IMR-90 (cell line): Measurements from ENCODE around the gene KRT5. TPM values are rescaled to one million over a fixed set of nuclear protein-coding genes. Genes with fewer than 3 reads are reported as not detected.

Experiments
- ATAC-seq: fragments of 200-7000 bp; cut with Tn5 transposase; 2 replicates; pipeline ENCODE4 v1.9.1; 2020; ENCODE audit warnings: low read depth, mild to moderate bottlenecking, moderate library complexity
- BruUV-seq: library from RNA; stranded (reverse); fragments of 400-500 nt; replicated peaks from 2 replicates; lab custom pipeline; 2021; lab: Mats Ljungman, UMichigan
- CTCF ChIA-PET: fragments of 300-600 bp; formaldehyde crosslinking; extraction: SDS; loops from one replicate; lab custom pipeline; 2021; ENCODE audit warnings: antibody characterized with exemption; lab: Yijun Ruan, JAX
- POLR2A ChIA-PET: fragments of 300-600 bp; sonication (Branson Sonifier 250); formaldehyde crosslinking; loops from one replicate; lab custom pipeline; 2022; ENCODE audit warnings: antibody characterized with exemption; ENCODE audit not compliant: unreplicated experiment; lab: Charles Lee
- DNase-seq: peaks from one replicate; pipeline ENCODE4 v3.0.0; 2013
- H2AFZ ChIP-seq: replicated peaks from 2 replicates; pipeline ENCODE3; 2013; ENCODE audit warnings: low read length, mild to moderate bottlenecking; ENCODE audit not compliant: poor library complexity
- H2AK5ac ChIP-seq: 2 replicates; pipeline ENCODE4 v1.6.1; 2013; ENCODE audit warnings: low read depth, low read length, inconsistent platforms
- H2AK9ac ChIP-seq: replicated peaks from 2 replicates; pipeline ENCODE3; 2013; ENCODE audit warnings: mild to moderate bottlenecking, low read depth, low read length, moderate library complexity; ENCODE audit not compliant: poor library complexity
- H2BK120ac ChIP-seq: 2 replicates; pipeline ENCODE4 v1.6.1; 2013; ENCODE audit warnings: low read depth, low read length, inconsistent platforms
- H2BK15ac ChIP-seq: 3 replicates; pipeline ENCODE4 v1.6.1; 2013; ENCODE audit warnings: low read depth, low read length, inconsistent platforms
- H2BK20ac ChIP-seq: 2 replicates; pipeline ENCODE4 v1.6.1; 2013; ENCODE audit warnings: low read depth, mild to moderate bottlenecking, inconsistent platforms, low read length, moderate library complexity
- H2BK5ac ChIP-seq: 2 replicates; pipeline ENCODE4 v1.6.1; 2013; ENCODE audit warnings: mild to moderate bottlenecking, low read depth, low read length, inconsistent platforms; ENCODE audit not compliant: poor library complexity, severe bottlenecking
- H3K14ac ChIP-seq: replicated peaks from 2 replicates; pipeline ENCODE4 v1.6.1; 2013; ENCODE audit warnings: low read depth, low read length, inconsistent platforms
- H3K18ac ChIP-seq: 2 replicates; pipeline ENCODE4 v1.6.1; 2013; ENCODE audit warnings: low read depth, low read length, control low read depth
- H3K23ac ChIP-seq: 2 replicates; pipeline ENCODE4 v1.6.1; 2013; ENCODE audit warnings: low read depth, low read length, inconsistent platforms
- H3K27ac ChIP-seq: 2 replicates; pipeline ENCODE4 v1.5.1; 2013; ENCODE audit warnings: mild to moderate bottlenecking, control low read depth, low read length; ENCODE audit not compliant: insufficient read depth
- H3K27me3 ChIP-seq: 2 replicates; pipeline ENCODE4 v1.6.1; 2013; ENCODE audit warnings: low read length; ENCODE audit not compliant: control insufficient read depth, insufficient read depth
- H3K36me3 ChIP-seq: 2 replicates; pipeline ENCODE4 v1.6.1; 2013; ENCODE audit warnings: low read length, mixed read lengths; ENCODE audit not compliant: control insufficient read depth, insufficient read depth
- H3K4ac ChIP-seq: 2 replicates; pipeline ENCODE4 v1.6.1; 2013; ENCODE audit warnings: low read depth, low read length, inconsistent platforms
- H3K4me1 ChIP-seq: 2 replicates; pipeline ENCODE4 v1.6.1; 2013; ENCODE audit warnings: low read length, mixed read lengths; ENCODE audit not compliant: control insufficient read depth, insufficient read depth
- H3K4me2 ChIP-seq: 2 replicates; pipeline ENCODE4 v1.6.1; 2013; ENCODE audit warnings: low read depth, mild to moderate bottlenecking, control low read depth, low read length, moderate library complexity
- H3K4me3 ChIP-seq: 2 replicates; pipeline ENCODE4 v1.5.1; 2013; ENCODE audit warnings: low read depth, mild to moderate bottlenecking, control low read depth, low read length, moderate library complexity; ENCODE audit not compliant: insufficient read depth
- H3K56ac ChIP-seq: 2 replicates; pipeline ENCODE4 v1.6.1; 2013; ENCODE audit warnings: low read length, inconsistent platforms; ENCODE audit not compliant: insufficient read depth; ENCODE audit errors: extremely low read depth
- H3K79me1 ChIP-seq, 2 experiments: 2 replicates each; pipeline ENCODE4 v1.6.1; 2013; ENCODE audit warnings: low read length in 2 of 2, inconsistent platforms in 1 of 2, low read depth in 1 of 2
- H3K9ac ChIP-seq: 2 replicates; pipeline ENCODE4 v1.6.1; 2013; ENCODE audit warnings: low read depth, low read length, control low read depth
- H3K9me1 ChIP-seq: 2 replicates; pipeline ENCODE4 v1.6.1; 2013; ENCODE audit warnings: low read length, inconsistent platforms; ENCODE audit not compliant: insufficient read depth
- H3K9me3 ChIP-seq: 2 replicates; pipeline ENCODE4 v1.6.1; 2013; ENCODE audit warnings: low read length; ENCODE audit not compliant: control insufficient read depth, insufficient read depth
- H4K20me1 ChIP-seq: 2 replicates; pipeline ENCODE4 v1.6.1; 2013; ENCODE audit warnings: low read length, inconsistent platforms; ENCODE audit not compliant: insufficient read depth
- H4K5ac ChIP-seq: 2 replicates; pipeline ENCODE4 v1.6.1; 2013; ENCODE audit warnings: mild to moderate bottlenecking, low read depth, low read length, control low read depth
- H4K8ac ChIP-seq, 2 experiments: 2 replicates each; pipeline ENCODE4 v1.6.1; 2013; ENCODE audit warnings: low read depth in 2 of 2, low read length in 2 of 2, control low read depth in 1 of 2, inconsistent platforms in 1 of 2
- H4K91ac ChIP-seq: 2 replicates; pipeline ENCODE4 v1.6.1; 2013; ENCODE audit warnings: low read depth, low read length, inconsistent platforms; ENCODE audit not compliant: insufficient read depth
- BHLHE40 ChIP-seq: fragments of 150-350 bp; IDR thresholded peaks from 2 replicates; pipeline ENCODE4 v1.6.1; 2016; ENCODE audit warnings: mild to moderate bottlenecking, low read depth, low read length
- CHD1 ChIP-seq: IDR thresholded peaks from 2 replicates; pipeline ENCODE4 v1.6.1; 2012; ENCODE audit warnings: low read depth, low read length, improper control_type of control experiment
- FOS ChIP-seq: fragments of 150-350 bp; IDR thresholded peaks from 2 replicates; pipeline ENCODE4 v1.6.1; 2016; ENCODE audit warnings: low read depth, low read length
- NFE2L2 ChIP-seq: fragments of 150-350 bp; IDR thresholded peaks from 2 replicates; pipeline ENCODE4 v1.6.1; 2016; ENCODE audit warnings: low read depth, mild to moderate bottlenecking, low read length
- POLR2A ChIP-seq: IDR thresholded peaks from 2 replicates; pipeline ENCODE4 v1.6.1; 2012; ENCODE audit warnings: mild to moderate bottlenecking, low read depth, low read length
- RAD21 ChIP-seq: IDR thresholded peaks from 2 replicates; pipeline ENCODE4 v1.6.1; 2012; ENCODE audit warnings: low read length, improper control_type of control experiment
- RCOR1 ChIP-seq: IDR thresholded peaks from 2 replicates; pipeline ENCODE4 v1.6.1; 2012; ENCODE audit warnings: mild to moderate bottlenecking, low read length, improper control_type of control experiment; ENCODE audit not compliant: insufficient replicate concordance
- RFX5 ChIP-seq: IDR thresholded peaks from 2 replicates; pipeline ENCODE4 v1.8.0; 2012; ENCODE audit warnings: low read depth, mild to moderate bottlenecking, low read length, moderate library complexity
- SMC3 ChIP-seq: fragments of 150-350 bp; IDR thresholded peaks from 2 replicates; pipeline ENCODE4 v1.6.1; 2016; ENCODE audit warnings: low read depth, mild to moderate bottlenecking, antibody characterized with exemption, low read length, moderate library complexity
- WGBS, 2 experiments: methylation state at CpG; one replicate each; pipeline versions ENCODE4 v1.1.5 to v1.1.7; 2013; ENCODE audit warnings: missing lambda C conversion rate in 2 of 2; ENCODE audit not compliant: insufficient read length in 1 of 2; ENCODE audit errors: extremely low coverage in 2 of 2; 5-methylcytosine and 5-hydroxymethylcytosine counted together
- dilution Hi-C: fragments of 300-500 bp; cut with HindIII; formaldehyde crosslinking; loops from one replicate; pipeline ENCODE4 v1.14.3; 2018; ENCODE audit warnings: low sequenced_read_pairs; ENCODE audit not compliant: unreplicated experiment
- in situ Hi-C: fragments of 300-500 bp; cut with MboI; formaldehyde crosslinking; loops from 3 replicates; pipeline ENCODE4 v1.14.3; 2019; ENCODE audit warnings: low sequenced_read_pairs, inconsistent platforms, mixed read lengths
- intact Hi-C: fragments of 100-400 bp; cut with micrococcal nuclease; formaldehyde crosslinking; loops from 2 replicates; pipeline ENCODE4 v1.10.0; 2022
- polyA plus RNA-seq, 3 experiments: library from polyadenylated mRNA; depleted of rRNA; stranded (reverse); fragments of >200 nt; gene quantifications; 2 replicates each; pipeline ENCODE4 v1.2.3, GENCODE V29; 2012; ENCODE audit warnings: low replicate concordance in 1 of 3
- total RNA-seq: library from RNA; depleted of rRNA; stranded (reverse); fragments of >200 nt; gene quantifications from 2 replicates; pipeline ENCODE4 v1.2.3, GENCODE V29; 2012
- TF ChIP-seq, protein P1 (sequence below): fragments of 150-350 bp; IDR thresholded peaks from 2 replicates; pipeline ENCODE4 v1.6.1; 2016; ENCODE audit warnings: low read depth, mild to moderate bottlenecking, low read length, moderate library complexity, borderline replicate concordance
- TF ChIP-seq, protein P2 (sequence below): fragments of 150-350 bp; IDR thresholded peaks from 2 replicates; pipeline ENCODE4 v1.6.1; 2017; ENCODE audit warnings: mild to moderate bottlenecking, antibody characterized with exemption, low read length, low read depth

The KRT5 gene
- total and polyA plus RNA-seq, 2 of the 4 experiments (the other 2 are of a cell fraction): not detected

DNA sequence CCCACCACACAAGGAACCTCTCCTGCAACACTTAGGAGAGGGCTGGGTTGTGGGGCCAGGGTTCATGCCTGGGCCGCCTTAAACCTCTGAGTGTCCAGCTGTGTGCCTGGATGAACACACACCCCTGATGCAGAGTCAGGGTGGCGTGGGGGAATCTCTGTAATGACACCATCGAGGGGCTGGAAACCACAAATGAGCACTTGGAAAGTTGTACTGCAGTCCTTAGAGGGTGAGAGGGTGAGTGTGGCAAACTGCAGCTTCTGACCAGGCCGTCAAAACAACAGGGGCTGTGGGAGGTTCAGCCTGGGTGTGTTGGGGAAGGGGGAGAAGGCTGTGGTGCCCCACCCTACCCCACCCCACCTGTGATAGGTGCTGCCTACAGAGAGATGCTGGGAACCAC, 12.4 kb upstream of the KRT5 start:
- no peak overlapping the region for H3K18ac ChIP-seq
- no peaks in the 10 kb centered on the region for H3K9me3 ChIP-seq
- dilution Hi-C loops (no loop called here), in situ Hi-C loops (no loop called here), intact Hi-C loops (no loop called here)
- H3K4me2 ChIP-seq: no peak overlapping the region
- no peak overlapping the region for H2BK20ac ChIP-seq
- H3K4me1 ChIP-seq: no peaks in the 10 kb centered on the region
- BruUV-seq: no TSS peak
- no peak overlapping the region for H2BK120ac ChIP-seq
- H4K20me1 ChIP-seq: no peaks in the 10 kb centered on the region
- ChIA-PET POLR2A (no interaction called here), CTCF (interaction anchor here (0.7 kb wide), 1 partner anchor 30 kb away, joined by 4 read pairs; no protein-coding TSS in a partner anchor)
- H2AK9ac ChIP-seq: no peak overlapping the region
- DNase-seq (no peak), ATAC-seq (no peak)
- peaks cover 14% of the 10 kb centered on the region for H3K27me3 ChIP-seq
- H3K14ac ChIP-seq: no peak overlapping the region
- no peak overlapping the region for H4K5ac ChIP-seq
- no peaks in the 10 kb centered on the region for H3K36me3 ChIP-seq
- TF ChIP-seq RCOR1 (no peak), CHD1 (no peak), RAD21 (no peak), SMC3 (no peak), POLR2A (no peak), BHLHE40 (no peak), RFX5 (no peak), NFE2L2 (no peak), FOS (no peak)
- TF ChIP-seq, protein P1, sequence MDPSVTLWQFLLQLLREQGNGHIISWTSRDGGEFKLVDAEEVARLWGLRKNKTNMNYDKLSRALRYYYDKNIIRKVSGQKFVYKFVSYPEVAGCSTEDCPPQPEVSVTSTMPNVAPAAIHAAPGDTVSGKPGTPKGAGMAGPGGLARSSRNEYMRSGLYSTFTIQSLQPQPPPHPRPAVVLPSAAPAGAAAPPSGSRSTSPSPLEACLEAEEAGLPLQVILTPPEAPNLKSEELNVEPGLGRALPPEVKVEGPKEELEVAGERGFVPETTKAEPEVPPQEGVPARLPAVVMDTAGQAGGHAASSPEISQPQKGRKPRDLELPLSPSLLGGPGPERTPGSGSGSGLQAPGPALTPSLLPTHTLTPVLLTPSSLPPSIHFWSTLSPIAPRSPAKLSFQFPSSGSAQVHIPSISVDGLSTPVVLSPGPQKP: no peak
- TF ChIP-seq, protein P2, sequence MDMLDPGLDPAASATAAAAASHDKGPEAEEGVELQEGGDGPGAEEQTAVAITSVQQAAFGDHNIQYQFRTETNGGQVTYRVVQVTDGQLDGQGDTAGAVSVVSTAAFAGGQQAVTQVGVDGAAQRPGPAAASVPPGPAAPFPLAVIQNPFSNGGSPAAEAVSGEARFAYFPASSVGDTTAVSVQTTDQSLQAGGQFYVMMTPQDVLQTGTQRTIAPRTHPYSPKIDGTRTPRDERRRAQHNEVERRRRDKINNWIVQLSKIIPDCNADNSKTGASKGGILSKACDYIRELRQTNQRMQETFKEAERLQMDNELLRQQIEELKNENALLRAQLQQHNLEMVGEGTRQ: no peak
- no peak overlapping the region for H3K9ac ChIP-seq
- no peaks in the 10 kb centered on the region for H3K79me1 ChIP-seq
- H2BK15ac ChIP-seq: no peak overlapping the region
- 7% methylated on average over 2 of the region's 4 CpGs; no CpG with 5 or more reads in 1 of the 2 experiments for WGBS, 2 experiments
- H2BK5ac ChIP-seq: no peak overlapping the region
- no peak overlapping the region for H4K8ac ChIP-seq
- H3K27ac ChIP-seq: no peak overlapping the region
- no peak overlapping the region for H2AFZ ChIP-seq
- no peak overlapping the region for H4K91ac ChIP-seq
- H3K9me1 ChIP-seq: no peaks in the 10 kb centered on the region
- H3K23ac ChIP-seq: no peak overlapping the region
- no peak overlapping the region for H3K4ac ChIP-seq
- no peak overlapping the region for H3K4me3 ChIP-seq
- H2AK5ac ChIP-seq: no peak overlapping the region
- H3K56ac ChIP-seq: no peak overlapping the region
